ENCODE measurements around the gene ERGIC1.
"Not testable (repeated sequence)": the region's sequence is repeated elsewhere in the genome, so short reads cannot be mapped to it uniquely, and the experiment has no call there.

Gene ERGIC1

GRCh38 chr5:172833686-172834414 is at the start of gene ERGIC1:
Gene ERGIC1, plus strand, starts transcription at chr5:172834251. Its CDS starts 163 bp downstream, at chr5:172834414.
- Histone ChIP-seq H3F3A (ENCODE audit: low read depth) (0 out of 2 replicates have a peak, but pooled peaks cover 6% of the 10 kb centered on the region), H3K9ac (ENCODE audit: low read depth, low read length, poor library complexity, severe bottlenecking) (peak within 1 kb of the TSS; percentile 96), H3K27me3 (ENCODE audit: insufficient read depth, low read length, poor library complexity, severe bottlenecking) (no peaks in the 10 kb centered on the region), H2AFZ (ENCODE audit: low read length) (0 out of 2 replicates have a peak within 1 kb of the TSS, but pooled peaks have one; percentile 43), H3K79me2 (ENCODE audit: insufficient read depth, low read length) (peaks cover 40% of the 10 kb centered on the region), H3K4me2 (ENCODE audit: low read depth, low read length, poor library complexity, severe bottlenecking) (peak within 1 kb of the TSS; percentile 98), H3K9me3 (ENCODE audit: insufficient read depth, low read depth, low read length) (no peaks in the 10 kb centered on the region), H3K4me3 (ENCODE audit: low read length, poor library complexity, severe bottlenecking) (peak within 1 kb of the TSS; percentile 90), H3K9me2 (replicated peaks; ENCODE audit: low read depth, low read length) (no peaks in the 10 kb centered on the region), H3K4me1 (ENCODE audit: insufficient read depth, low read length, poor library complexity, severe bottlenecking) (peaks cover 7% of the 10 kb centered on the region), H4K20me1 (ENCODE audit: insufficient read depth, low read length, poor library complexity, severe bottlenecking) (no peaks in the 10 kb centered on the region), H3K36me3 (ENCODE audit: insufficient read depth, low read length) (no peaks in the 10 kb centered on the region)
- TF ChIP-seq CTCF (conservative IDR thresholded peaks at IDR 0.05; ENCODE audit: low read length) (no peak), EZH2phosphoT487 (IDR thresholded peaks at IDR 0.05; ENCODE audit: borderline replicate concordance) (no peak)

GRCh38 chr5:172785429-172786088 is 48.5 kb upstream of the ERGIC1 start:
- no peaks in the 10 kb centered on the region for H3K9me2 ChIP-seq (replicated peaks; ENCODE audit: low read depth, low read length)
- H3F3A ChIP-seq (ENCODE audit: low read depth) = no peaks in the 10 kb centered on the region
- H3K27me3 ChIP-seq (ENCODE audit: insufficient read depth, low read length, poor library complexity, severe bottlenecking) = no peaks in the 10 kb centered on the region
- TF ChIP-seq CTCF (conservative IDR thresholded peaks at IDR 0.05; ENCODE audit: low read length) (no peak), EZH2phosphoT487 (IDR thresholded peaks at IDR 0.05; ENCODE audit: borderline replicate concordance) (no peak)
- H3K9me3 ChIP-seq (ENCODE audit: insufficient read depth, low read depth, low read length) = no peaks in the 10 kb centered on the region
- H3K9ac ChIP-seq (ENCODE audit: low read depth, low read length, poor library complexity, severe bottlenecking) = no peak overlapping the region
- no peak overlapping the region for H2AFZ ChIP-seq (ENCODE audit: low read length)
- H3K4me2 ChIP-seq (ENCODE audit: low read depth, low read length, poor library complexity, severe bottlenecking) = no peak overlapping the region
- no peaks in the 10 kb centered on the region for H3K79me2 ChIP-seq (ENCODE audit: insufficient read depth, low read length)
- H4K20me1 ChIP-seq (ENCODE audit: insufficient read depth, low read length, poor library complexity, severe bottlenecking) = no peaks in the 10 kb centered on the region
- H3K4me1 ChIP-seq (ENCODE audit: insufficient read depth, low read length, poor library complexity, severe bottlenecking) = peaks cover 18% of the 10 kb centered on the region
- H3K36me3 ChIP-seq (ENCODE audit: insufficient read depth, low read length) = no peaks in the 10 kb centered on the region
- H3K4me3 ChIP-seq (ENCODE audit: low read length, poor library complexity, severe bottlenecking) = no peak overlapping the region

GRCh38 chr5:172786736-172787462 is 47.2 kb upstream of the ERGIC1 start:
- no peak overlapping the region for H3K4me3 ChIP-seq (ENCODE audit: low read length, poor library complexity, severe bottlenecking)
- H4K20me1 ChIP-seq (ENCODE audit: insufficient read depth, low read length, poor library complexity, severe bottlenecking) = no peaks in the 10 kb centered on the region
- H3K4me1 ChIP-seq (ENCODE audit: insufficient read depth, low read length, poor library complexity, severe bottlenecking) = peaks cover 18% of the 10 kb centered on the region
- no peaks in the 10 kb centered on the region for H3F3A ChIP-seq (ENCODE audit: low read depth)
- H3K9me2 ChIP-seq (replicated peaks; ENCODE audit: low read depth, low read length) = no peaks in the 10 kb centered on the region
- H3K36me3 ChIP-seq (ENCODE audit: insufficient read depth, low read length) = no peaks in the 10 kb centered on the region
- no peak overlapping the region for H3K4me2 ChIP-seq (ENCODE audit: low read depth, low read length, poor library complexity, severe bottlenecking)
- H3K27me3 ChIP-seq (ENCODE audit: insufficient read depth, low read length, poor library complexity, severe bottlenecking) = no peaks in the 10 kb centered on the region
- no peak overlapping the region for H3K9ac ChIP-seq (ENCODE audit: low read depth, low read length, poor library complexity, severe bottlenecking)
- no peak overlapping the region for H2AFZ ChIP-seq (ENCODE audit: low read length)
- H3K9me3 ChIP-seq (ENCODE audit: insufficient read depth, low read depth, low read length) = no peaks in the 10 kb centered on the region
- TF ChIP-seq CTCF (conservative IDR thresholded peaks at IDR 0.05; ENCODE audit: low read length) = no peak
- no peak for TF ChIP-seq EZH2phosphoT487 (IDR thresholded peaks at IDR 0.05; ENCODE audit: borderline replicate concordance)
- H3K79me2 ChIP-seq (ENCODE audit: insufficient read depth, low read length) = no peaks in the 10 kb centered on the region

- H3K27me3 ChIP-seq (ENCODE audit: insufficient read depth, low read length, poor library complexity, severe bottlenecking); H3K4me3 ChIP-seq (ENCODE audit: low read length, poor library complexity, severe bottlenecking); H3K9me3 ChIP-seq (ENCODE audit: insufficient read depth, low read depth, low read length); H3K36me3 ChIP-seq (ENCODE audit: insufficient read depth, low read length); H3F3A ChIP-seq (ENCODE audit: low read depth); H2AFZ ChIP-seq (ENCODE audit: low read length); H3K79me2 ChIP-seq (ENCODE audit: insufficient read depth, low read length); H4K20me1 ChIP-seq (ENCODE audit: insufficient read depth, low read length, poor library complexity, severe bottlenecking); H3K4me2 ChIP-seq (ENCODE audit: low read depth, low read length, poor library complexity, severe bottlenecking); H3K9me2 ChIP-seq (replicated peaks; ENCODE audit: low read depth, low read length); H3K9ac ChIP-seq (ENCODE audit: low read depth, low read length, poor library complexity, severe bottlenecking): not testable (repeated sequence)
- H3K4me1 ChIP-seq (ENCODE audit: insufficient read depth, low read length, poor library complexity, severe bottlenecking) = peaks cover 18% of the 10 kb centered on the region
Measured at GRCh38 chr5:172787538-172787937, 46.5 kb upstream of the ERGIC1 start.
